Heart right ventricle (tissue), 16 donors: ENCODE results near the gene SGIP1. TPM values are rescaled to one million over a fixed set of nuclear protein-coding genes. Genes with fewer than 3 reads are reported as not detected.

ENCODE experiments used
- ATAC-seq, 8 donors: fragments of 200-7000 bp; cut with Tn5 transposase; one replicate each; pipeline ENCODE4 v1.9.1; 2020; ENCODE audit warnings: mild to moderate bottlenecking in 8 of 8, moderate library complexity in 8 of 8, moderate number of reproducible peaks in 1 of 8
- DNase-seq, 2 donors: peaks; one replicate each; pipeline ENCODE4 v3.0.0-alpha.2; 2020
- H3K27ac ChIP-seq, 10 donors: fragments of 200-600 bp; sonication (generic) in 2 of 10; one replicate each; pipeline versions ENCODE4 v1.5.0 to v1.8.0; 2020 to 2022; ENCODE audit warnings: mild to moderate bottlenecking in 3 of 10
- H3K27me3 ChIP-seq, 7 donors: fragments of 200-600 bp; one replicate each; pipeline ENCODE4 v1.8.0; 2021 to 2022; ENCODE audit warnings: mild to moderate bottlenecking in 2 of 7
- H3K36me3 ChIP-seq, 9 donors: fragments of 200-600 bp; sonication (generic) in 1 of 9; one replicate each; pipeline versions ENCODE4 v1.5.0 to v1.8.0; 2020 to 2022; ENCODE audit warnings: mild to moderate bottlenecking in 2 of 9
- H3K4me1 ChIP-seq, 9 donors: fragments of 200-600 bp; sonication (generic) in 1 of 9; one replicate each; pipeline versions ENCODE4 v1.5.0 to v1.8.0; 2020 to 2022; ENCODE audit warnings: mild to moderate bottlenecking in 4 of 9
- H3K4me3 ChIP-seq, 10 donors: fragments of 200-600 bp; sonication (generic) in 2 of 10; one replicate each; pipeline versions ENCODE4 v1.5.0 to v1.8.0; 2020 to 2022; ENCODE audit warnings: mild to moderate bottlenecking in 7 of 10, moderate library complexity in 2 of 10
- H3K9me3 ChIP-seq, 11 donors: fragments of 200-600 bp in 10 of 11; sonication (generic) in 2 of 11; one replicate each; pipeline versions ENCODE4 v1.5.0 to v1.8.0; 2013 to 2022; ENCODE audit warnings: mild to moderate bottlenecking in 2 of 11, control low read depth in 1 of 11, moderate library complexity in 1 of 11
- CTCF ChIP-seq, 9 donors: fragments of 200-600 bp; sonication (generic) in 2 of 9; IDR thresholded peaks; one replicate each; pipeline versions ENCODE4 v1.5.0 to v1.8.0; 2021 to 2022; ENCODE audit warnings: antibody characterized with exemption in 9 of 9, mild to moderate bottlenecking in 5 of 9, moderate library complexity in 1 of 9
- WGBS, 2 donors: extraction: QIAGEN DNeasy Blood & Tissue Kit; methylation state at CpG; one replicate each; pipeline ENCODE4 v1.1.7; 2013; ENCODE audit warnings: inconsistent platforms in 1 of 2; 5-methylcytosine and 5-hydroxymethylcytosine counted together
- intact Hi-C, 10 donors: fragments of 100-400 bp; cut with DNase I; formaldehyde crosslinking; loops; one replicate each; pipeline versions ENCODE4 v1.11.1 to v1.14.2; 2022
- polyA plus RNA-seq, 2 donors: library from polyadenylated mRNA; stranded (reverse); fragments of 200-250 nt; gene quantifications; one replicate each; pipeline ENCODE4 v1.2.3, GENCODE V29; 2013
- total RNA-seq, 10 donors: library from RNA; stranded (reverse); fragmentation: NEBNext Ultra II Directional in 3 of 10; extraction: Animal tissue kit (Norgen Biotek cat#: 25700) in 3 of 10; gene quantifications; one replicate each; pipeline versions ENCODE4 v1.2.1 to v1.2.4, GENCODE V29; 2021 to 2023
- donor health status: Arrhythmogenic right ventricular cardiomyopathy.
- donor health status: ischemic (EF 13 %, LVEDD 7.1; RV severe dilation, severe dysfunction).
- donor health status: healthy with polysubstance abuse.
- donor health status: DM: no; HTN: yes; CAD: no.
- donor health status: DM: no; HTN: no; CAD: no.
- donor health status: ischemic (EF 25% LVEDD 6.9; RV normal size, moderate dysfunction).
- donor health status: ischemic (EF 25% LVEDD 5.7; RV mildly dilated, moderate dysfunction).
- donor health status: healthy.
- donor health status: DM: yes; HTN: yes; CAD: no.
- donor health status: Ischemic cardiomyopathy.
- donor health status: ischemic (EF 35%, LVEDD 5.7; RV mildly dilated, moderate dysfunction).
- donor health status: nonischemic (EF 11% LVEDD 7.7; RV severe dilation, severe dysfunction).
- donor health status: DM: yes; HTN: yes; CAD: no.
- donor health status: PGD.
- donor health status: ischemic (EF 29% LVEDD 5.4; RV normal size, mild dysfunction).
- donor health status: nonischemic (EF 23%, LVEDD 6.1; RV moderate dilation, normal function).

SGIP1 gene
- total and polyA plus RNA-seq, 12 donors = 1.6 to 19.6 (median 4.9) TPM

GRCh38 chr1:66505671-66506392, 28.1 kb upstream of the SGIP1 start:
- Histone ChIP-seq H3K27ac (no peak overlapping the region), H3K9me3 (no peaks in the 10 kb centered on the region), H3K36me3 (no peaks in the 10 kb centered on the region), H3K4me3 (no peak overlapping the region), H3K4me1 (peaks cover 0 to 10% (median 0%) of the 10 kb centered on the region in 9 donors), H3K27me3 (no peaks in the 10 kb centered on the region)
- DNase-seq (no peak), ATAC-seq (peak in 4 of 8 donors; percentile 14 to 67 (median 48))
- WGBS, 2 donors = 65 to 74% methylated on average over 5 of the region's 5 CpGs
- intact Hi-C loops = loop anchor here in 7 of 10 donors (2.0 to 10.0 kb wide), 4 partner anchors 55 to 254 kb away; no protein-coding TSS in a partner anchor
- no peak for TF ChIP-seq CTCF (IDR thresholded peaks at IDR 0.05)

GRCh38 chr1:66506393-66506687, 27.6 kb upstream of the SGIP1 start:
- no peak overlapping the region for H3K4me3 ChIP-seq
- 85 to 90% methylated on average over 1 of the region's 1 CpG for WGBS, 2 donors
- H3K27me3 ChIP-seq = no peaks in the 10 kb centered on the region
- H3K9me3 ChIP-seq = no peaks in the 10 kb centered on the region
- intact Hi-C loops = loop anchor here in 7 of 10 donors (5.0 to 10.0 kb wide), 3 partner anchors 218 to 254 kb away; no protein-coding TSS in a partner anchor
- no peak for TF ChIP-seq CTCF (IDR thresholded peaks at IDR 0.05)
- H3K36me3 ChIP-seq = no peaks in the 10 kb centered on the region
- peaks cover 0 to 10% (median 0%) of the 10 kb centered on the region in 9 donors for H3K4me1 ChIP-seq
- DNase-seq (no peak), ATAC-seq (no peak)
- H3K27ac ChIP-seq = no peak overlapping the region

- no peak for ATAC-seq
Observed at GRCh38 chr1:66506991-66507390, 27.0 kb upstream of the SGIP1 start.

GRCh38 chr1:66510407-66510806, 23.5 kb upstream of the SGIP1 start:
- DNase-seq = no peak
- H3K27ac ChIP-seq = no peak overlapping the region
- no peaks in the 10 kb centered on the region for H3K27me3 ChIP-seq
- H3K36me3 ChIP-seq = no peaks in the 10 kb centered on the region
- intact Hi-C loops = no loop called here
- WGBS, 2 donors = 84 to 93% methylated on average over 6 of the region's 6 CpGs
- H3K9me3 ChIP-seq = peaks cover 0 to 15% (median 0%) of the 10 kb centered on the region in 11 donors
- TF ChIP-seq CTCF (IDR thresholded peaks at IDR 0.05) = no peak
- no peak overlapping the region for H3K4me3 ChIP-seq
- no peak for ATAC-seq
- no peaks in the 10 kb centered on the region for H3K4me1 ChIP-seq

More at GRCh38 chr1:66506991-66507390, 27.0 kb upstream of the SGIP1 start:
- TF ChIP-seq CTCF (IDR thresholded peaks at IDR 0.05) = no peak
- Histone ChIP-seq H3K27me3 (no peaks in the 10 kb centered on the region), H3K9me3 (no peaks in the 10 kb centered on the region), H3K4me3 (no peak overlapping the region), H3K27ac (no peak overlapping the region), H3K36me3 (no peaks in the 10 kb centered on the region), H3K4me1 (peaks cover 0 to 10% (median 0%) of the 10 kb centered on the region in 9 donors)
- intact Hi-C loops = loop anchor here in 7 of 10 donors (5.0 to 10.0 kb wide), 3 partner anchors 218 to 255 kb away; no protein-coding TSS in a partner anchor
- no peak for DNase-seq
